Measurements from ENCODE around the gene ARPP21. TPM values are rescaled to one million over a fixed set of nuclear protein-coding genes. Genes with fewer than 3 reads are reported as not detected.
"Not testable (repeated sequence)": the region's sequence is repeated elsewhere in the genome, so short reads cannot be mapped to it uniquely, and the experiment has no call there.

Gene ARPP21
- total and polyA plus RNA-seq, 2 experiments from 2014 or later: not detected

DNA sequence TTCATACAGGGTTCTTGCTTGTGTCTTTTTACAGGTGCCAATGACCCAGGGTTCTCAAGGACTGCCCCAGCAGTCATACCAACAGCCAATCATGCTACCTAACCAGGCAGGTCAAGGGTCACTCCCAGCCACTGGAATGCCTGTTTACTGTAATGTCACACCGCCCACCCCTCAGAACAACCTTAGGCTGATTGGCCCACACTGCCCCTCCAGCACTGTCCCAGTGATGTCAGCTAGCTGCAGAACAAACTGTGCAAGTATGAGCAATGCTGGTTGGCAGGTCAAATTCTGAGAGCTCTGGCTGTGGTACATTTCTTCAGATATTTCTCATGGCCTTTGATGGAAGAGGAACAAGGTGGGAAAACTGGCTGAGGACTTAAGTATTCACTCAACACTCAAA is 154.3 kb downstream of the ARPP21 start:
- no peaks in the 10 kb centered on the region for H3K27me3 ChIP-seq (replicated peaks; ENCODE audit: insufficient read depth)
- H3K27ac ChIP-seq: no peak overlapping the region
- H4K20me1 ChIP-seq (ENCODE audit: insufficient read depth): no peaks in the 10 kb centered on the region
- H3K9ac ChIP-seq: no peak overlapping the region
- no peaks in the 10 kb centered on the region for H3F3A ChIP-seq (ENCODE audit: insufficient read depth)
- H3K4me1 ChIP-seq (ENCODE audit: insufficient read depth): no peaks in the 10 kb centered on the region
- H3K9me3 ChIP-seq (ENCODE audit: low read depth): no peaks in the 10 kb centered on the region
- DNase-seq: no peak
- no peak overlapping the region for H3K4me2 ChIP-seq (ENCODE audit: unreplicated experiment)
- no peak overlapping the region for H3K4me3 ChIP-seq
- H2AFZ ChIP-seq: no peak overlapping the region
- H3K79me2 ChIP-seq (ENCODE audit: insufficient read depth): no peaks in the 10 kb centered on the region
- H3K36me3 ChIP-seq (ENCODE audit: low read depth): no peaks in the 10 kb centered on the region
- 10 to 22% methylated on average over 1 of the region's 1 CpG for WGBS, 2 experiments (ENCODE audit: low coverage in 1 of 2, low lambda C conversion rate in 2 of 2, missing lambda C conversion rate in 2 of 2)
- in situ Hi-C loops (cut with MboI): no loop called here
- H3K9me2 ChIP-seq (ENCODE audit: insufficient read depth): no peaks in the 10 kb centered on the region
- TF ChIP-seq EZH2phosphoT487 (IDR thresholded peaks at IDR 0.05; ENCODE audit: insufficient read depth, low read depth) (no peak), EZH2 (IDR thresholded peaks at IDR 0.05; ENCODE audit: insufficient read depth, poor library complexity, severe bottlenecking) (no peak)

DNA sequence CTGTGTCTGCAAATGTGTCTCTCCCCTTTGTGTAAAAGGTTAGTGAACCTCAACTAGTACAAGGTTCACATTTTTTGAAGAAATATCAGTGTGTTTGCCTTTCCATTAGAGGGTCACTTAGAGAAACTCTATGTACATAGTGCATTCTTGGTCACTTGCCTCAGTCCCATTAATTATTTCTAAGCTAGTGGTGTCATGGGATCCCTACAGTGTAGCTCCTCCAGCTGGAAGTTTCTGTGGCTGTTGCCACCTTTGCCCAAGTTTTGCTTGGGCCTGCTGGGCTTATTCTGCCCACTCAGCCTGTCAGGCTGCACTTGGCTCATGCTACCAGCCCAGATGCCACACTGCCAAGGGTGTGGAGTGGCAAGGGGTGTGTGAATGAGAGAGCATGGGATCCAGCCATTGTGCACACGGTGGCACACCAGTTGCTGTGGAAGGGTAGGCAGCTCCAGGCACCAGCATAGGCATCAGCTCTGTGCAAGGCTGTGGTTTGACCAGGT is 161.7 kb downstream of the ARPP21 start:
- DNase-seq: no peak
- in situ Hi-C loops (cut with MboI): no loop called here
- Histone ChIP-seq H3K27ac (no peak overlapping the region), H3K79me2 (ENCODE audit: insufficient read depth) (no peaks in the 10 kb centered on the region), H3K9me3 (ENCODE audit: low read depth) (no peaks in the 10 kb centered on the region), H3K27me3 (replicated peaks; ENCODE audit: insufficient read depth) (no peaks in the 10 kb centered on the region), H2AFZ (no peak overlapping the region), H4K20me1 (ENCODE audit: insufficient read depth) (no peaks in the 10 kb centered on the region), H3K4me1 (ENCODE audit: insufficient read depth) (no peaks in the 10 kb centered on the region), H3K36me3 (ENCODE audit: low read depth) (no peaks in the 10 kb centered on the region), H3K4me3 (no peak overlapping the region), H3F3A (ENCODE audit: insufficient read depth) (no peaks in the 10 kb centered on the region), H3K4me2 (ENCODE audit: unreplicated experiment) (no peak overlapping the region), H3K9ac (no peak overlapping the region), H3K9me2 (ENCODE audit: insufficient read depth) (no peaks in the 10 kb centered on the region)
- WGBS, 2 experiments (ENCODE audit: low coverage in 1 of 2, low lambda C conversion rate in 2 of 2, missing lambda C conversion rate in 2 of 2): 0 to 9% methylated on average over 1 of the region's 1 CpG
- TF ChIP-seq EZH2phosphoT487 (IDR thresholded peaks at IDR 0.05; ENCODE audit: insufficient read depth, low read depth) (no peak), EZH2 (IDR thresholded peaks at IDR 0.05; ENCODE audit: insufficient read depth, poor library complexity, severe bottlenecking) (no peak)

DNA sequence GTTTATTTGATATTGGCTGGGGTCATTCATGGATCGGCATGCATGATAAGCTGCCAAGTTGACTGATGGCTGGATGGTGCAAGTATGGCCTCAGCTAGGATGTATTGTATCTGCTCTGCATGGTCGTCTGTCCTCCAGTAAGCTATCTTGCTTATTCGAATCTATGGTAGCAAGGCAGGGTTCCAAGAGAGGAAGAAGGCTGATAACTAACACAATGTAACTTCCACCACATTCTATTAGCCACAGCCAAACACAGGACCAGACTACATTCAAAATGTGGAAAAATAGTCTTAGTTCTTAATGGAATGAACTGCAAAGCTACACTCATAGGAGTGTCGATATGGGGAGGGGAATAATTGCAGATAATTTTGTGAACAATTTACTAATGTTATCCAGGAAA is 175.2 kb downstream of the ARPP21 start:
- TF ChIP-seq EZH2phosphoT487 (IDR thresholded peaks at IDR 0.05; ENCODE audit: insufficient read depth, low read depth) (no peak), EZH2 (IDR thresholded peaks at IDR 0.05; ENCODE audit: insufficient read depth, poor library complexity, severe bottlenecking) (no peak)
- no peak overlapping the region for H3K4me3 ChIP-seq
- H2AFZ ChIP-seq: no peak overlapping the region
- H4K20me1 ChIP-seq (ENCODE audit: insufficient read depth): no peaks in the 10 kb centered on the region
- in situ Hi-C loops (cut with MboI): no loop called here
- no peaks in the 10 kb centered on the region for H3K9me2 ChIP-seq (ENCODE audit: insufficient read depth)
- no peak overlapping the region for H3K4me2 ChIP-seq (ENCODE audit: unreplicated experiment)
- no peaks in the 10 kb centered on the region for H3K79me2 ChIP-seq (ENCODE audit: insufficient read depth)
- DNase-seq: no peak
- H3K9ac ChIP-seq: no peak overlapping the region
- no peaks in the 10 kb centered on the region for H3K36me3 ChIP-seq (ENCODE audit: low read depth)
- no peaks in the 10 kb centered on the region for H3K27me3 ChIP-seq (replicated peaks; ENCODE audit: insufficient read depth)
- no peak overlapping the region for H3K27ac ChIP-seq
- H3F3A ChIP-seq (ENCODE audit: insufficient read depth): no peaks in the 10 kb centered on the region
- H3K4me1 ChIP-seq (ENCODE audit: insufficient read depth): no peaks in the 10 kb centered on the region
- H3K9me3 ChIP-seq (ENCODE audit: low read depth): no peaks in the 10 kb centered on the region
- WGBS, 2 experiments (ENCODE audit: low coverage in 1 of 2, low lambda C conversion rate in 2 of 2, missing lambda C conversion rate in 2 of 2): 18 to 21% methylated on average over 4 of the region's 4 CpGs

DNA sequence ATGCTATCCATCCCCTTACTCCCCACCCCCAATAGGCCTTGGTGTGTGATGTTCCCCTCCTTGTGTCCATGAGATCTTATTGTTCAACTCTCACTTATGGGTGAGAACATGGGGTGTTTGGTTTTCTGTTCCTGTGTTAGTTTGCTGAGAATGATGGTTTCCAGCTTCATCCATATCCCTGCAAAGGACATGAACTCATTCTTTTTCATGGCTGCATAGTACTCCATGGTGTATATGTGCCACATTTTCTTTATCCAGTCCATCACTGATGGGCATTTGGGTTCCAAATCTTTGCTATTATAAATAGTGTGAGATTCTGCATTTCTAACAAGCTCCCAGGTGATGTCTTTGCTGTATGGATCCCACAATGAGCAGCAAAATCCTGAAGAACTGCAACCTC is 176.5 kb downstream of the ARPP21 start:
- H3K4me3 ChIP-seq; H3F3A ChIP-seq (ENCODE audit: insufficient read depth); H3K9ac ChIP-seq; H3K27me3 ChIP-seq (replicated peaks; ENCODE audit: insufficient read depth); H3K9me3 ChIP-seq (ENCODE audit: low read depth); H3K4me2 ChIP-seq (ENCODE audit: unreplicated experiment); H3K79me2 ChIP-seq (ENCODE audit: insufficient read depth); H3K4me1 ChIP-seq (ENCODE audit: insufficient read depth); in situ Hi-C loops (cut with MboI); H3K27ac ChIP-seq; H3K9me2 ChIP-seq (ENCODE audit: insufficient read depth); H3K36me3 ChIP-seq (ENCODE audit: low read depth); DNase-seq; H4K20me1 ChIP-seq (ENCODE audit: insufficient read depth); H2AFZ ChIP-seq: not testable (repeated sequence)

DNA sequence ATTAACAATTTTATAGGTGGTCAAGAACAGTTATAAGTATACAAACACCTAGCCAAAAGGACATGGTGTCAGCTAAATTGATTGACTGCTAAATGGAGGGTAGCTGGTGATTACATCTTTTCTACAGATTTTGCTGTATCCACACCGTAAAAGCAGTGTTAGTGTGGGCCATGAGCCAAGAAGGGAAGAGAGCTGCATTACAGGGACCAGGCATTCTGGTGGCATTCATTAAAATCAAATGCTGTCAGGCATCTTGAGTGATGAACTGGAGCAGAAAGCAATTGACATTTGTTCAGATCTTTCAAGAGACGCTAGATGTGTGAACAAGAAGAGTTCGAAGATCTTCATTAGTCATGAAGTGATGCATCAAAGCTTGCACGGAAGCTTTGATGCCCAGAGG is 177.9 kb downstream of the ARPP21 start:
- H3K36me3 ChIP-seq (ENCODE audit: low read depth): no peaks in the 10 kb centered on the region
- no peaks in the 10 kb centered on the region for H3K4me1 ChIP-seq (ENCODE audit: insufficient read depth)
- DNase-seq: no peak
- TF ChIP-seq EZH2phosphoT487 (IDR thresholded peaks at IDR 0.05; ENCODE audit: insufficient read depth, low read depth): no peak
- no peak overlapping the region for H3K4me2 ChIP-seq (ENCODE audit: unreplicated experiment)
- H3K27ac ChIP-seq: no peak overlapping the region
- no peak overlapping the region for H2AFZ ChIP-seq
- no peaks in the 10 kb centered on the region for H3K9me2 ChIP-seq (ENCODE audit: insufficient read depth)
- H3K9me3 ChIP-seq (ENCODE audit: low read depth): no peaks in the 10 kb centered on the region
- no peaks in the 10 kb centered on the region for H3K79me2 ChIP-seq (ENCODE audit: insufficient read depth)
- no peaks in the 10 kb centered on the region for H3K27me3 ChIP-seq (replicated peaks; ENCODE audit: insufficient read depth)
- in situ Hi-C loops (cut with MboI): no loop called here
- 11 to 13% methylated on average over 4 of the region's 4 CpGs for WGBS, 2 experiments (ENCODE audit: low coverage in 1 of 2, low lambda C conversion rate in 2 of 2, missing lambda C conversion rate in 2 of 2)
- no peak overlapping the region for H3K4me3 ChIP-seq
- no peak overlapping the region for H3K9ac ChIP-seq
- H4K20me1 ChIP-seq (ENCODE audit: insufficient read depth): no peaks in the 10 kb centered on the region
- H3F3A ChIP-seq (ENCODE audit: insufficient read depth): no peaks in the 10 kb centered on the region
